Measurements from ENCODE around the gene CATSPERZ.

CATSPERZ gene

DNA sequence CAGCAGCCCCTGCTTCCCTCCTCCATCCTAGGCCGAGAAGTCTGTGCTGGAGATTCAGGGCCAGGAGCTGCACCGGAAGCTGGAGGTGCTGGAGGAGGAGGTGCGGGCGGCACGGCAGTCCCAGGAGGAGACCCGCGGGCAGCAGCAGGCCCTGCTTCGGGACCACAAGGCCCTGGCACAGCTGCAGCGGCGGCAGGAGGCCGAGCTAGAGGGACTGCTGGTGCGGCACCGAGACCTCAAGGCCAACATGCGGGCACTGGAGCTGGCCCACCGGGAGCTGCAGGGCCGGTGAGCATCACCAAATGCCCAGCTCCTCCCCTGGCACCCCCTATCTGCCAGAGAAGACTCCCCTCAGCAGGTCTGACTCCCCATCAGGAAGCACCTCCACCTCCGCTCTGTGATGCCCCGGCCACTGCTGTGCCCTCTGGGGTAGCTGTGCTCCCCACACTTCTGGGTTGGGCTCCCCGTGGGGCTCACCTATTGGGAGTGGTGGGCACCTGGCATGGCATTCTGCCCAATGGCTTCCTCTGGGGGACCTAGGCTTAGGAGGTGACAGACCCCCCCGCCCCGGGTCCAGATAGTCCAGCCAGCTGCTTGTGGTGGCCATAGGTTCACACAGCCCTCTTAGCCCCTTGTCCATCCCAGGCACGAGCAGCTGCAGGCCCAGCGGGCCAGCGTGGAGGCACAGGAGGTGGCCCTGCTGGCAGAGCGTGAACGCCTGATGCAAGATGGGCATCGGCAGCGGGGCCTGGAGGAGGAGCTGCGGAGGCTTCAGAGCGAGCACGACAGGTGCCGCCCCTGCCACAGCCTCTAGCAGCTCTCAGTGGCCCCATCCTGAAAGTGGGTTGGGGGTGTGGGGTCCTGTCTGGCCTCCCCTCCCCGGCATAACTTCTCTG is 52.2 kb downstream of the CATSPERZ start:
- H3K27me3 ChIP-seq (ENCODE audit: control insufficient read depth, insufficient read depth, low read length), result no peaks in the 10 kb centered on the region
- no peak overlapping the region for H3K27ac ChIP-seq (ENCODE audit: low read depth, low read length)
- H3K4me3 ChIP-seq (ENCODE audit: low read depth, low read length), result no peak overlapping the region
- no peak overlapping the region for H3K9ac ChIP-seq (ENCODE audit: low read length)
- no peaks in the 10 kb centered on the region for H3K36me3 ChIP-seq (ENCODE audit: control insufficient read depth, insufficient read depth, low read length)
- H3K4me1 ChIP-seq (ENCODE audit: control insufficient read depth, insufficient read depth, low read length), result peaks cover 20% of the 10 kb centered on the region
- H3K9me3 ChIP-seq (ENCODE audit: control insufficient read depth, insufficient read depth, low read depth, low read length), result no peaks in the 10 kb centered on the region

DNA sequence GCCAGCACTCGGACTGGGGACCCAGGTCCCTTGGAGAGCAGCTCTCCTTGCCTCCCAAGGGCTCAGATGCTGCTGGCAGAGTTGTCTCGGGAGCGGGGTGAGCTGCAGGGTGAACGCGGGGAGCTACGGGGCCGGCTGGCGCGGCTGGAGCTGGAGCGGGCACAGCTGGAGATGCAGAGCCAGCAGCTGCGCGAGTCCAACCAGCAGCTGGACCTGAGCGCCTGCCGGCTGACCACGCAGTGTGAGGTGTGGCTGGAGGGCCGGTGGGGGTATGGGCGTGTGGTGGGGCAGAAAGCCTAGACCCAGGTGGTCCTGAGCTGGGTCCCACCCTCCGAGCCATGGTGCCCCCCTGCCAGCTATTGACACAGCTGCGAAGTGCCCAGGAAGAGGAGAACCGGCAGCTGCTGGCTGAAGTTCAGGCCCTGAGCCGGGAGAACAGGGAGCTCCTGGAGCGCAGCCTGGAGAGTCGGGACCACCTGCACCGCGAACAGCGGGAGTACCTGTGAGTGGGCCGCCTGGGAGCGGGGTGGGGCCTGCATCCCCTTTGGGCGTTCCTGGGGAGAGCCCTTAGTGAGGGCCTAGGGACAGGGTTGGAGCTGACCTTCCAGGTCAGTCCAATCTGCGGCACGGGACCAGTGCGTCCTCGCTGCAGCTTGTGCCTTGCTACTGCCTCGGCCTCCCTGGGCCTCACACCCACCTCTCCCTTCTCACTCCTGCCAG is 53.0 kb downstream of the CATSPERZ start:
- Histone ChIP-seq H3K9ac (ENCODE audit: low read length) (no peak overlapping the region), H3K4me1 (ENCODE audit: control insufficient read depth, insufficient read depth, low read length) (peaks cover 28% of the 10 kb centered on the region), H3K27me3 (ENCODE audit: control insufficient read depth, insufficient read depth, low read length) (no peaks in the 10 kb centered on the region), H3K36me3 (ENCODE audit: control insufficient read depth, insufficient read depth, low read length) (no peaks in the 10 kb centered on the region), H3K9me3 (ENCODE audit: control insufficient read depth, insufficient read depth, low read depth, low read length) (no peaks in the 10 kb centered on the region), H3K4me3 (ENCODE audit: low read depth, low read length) (no peak overlapping the region), H3K27ac (ENCODE audit: low read depth, low read length) (no peak overlapping the region)

DNA sequence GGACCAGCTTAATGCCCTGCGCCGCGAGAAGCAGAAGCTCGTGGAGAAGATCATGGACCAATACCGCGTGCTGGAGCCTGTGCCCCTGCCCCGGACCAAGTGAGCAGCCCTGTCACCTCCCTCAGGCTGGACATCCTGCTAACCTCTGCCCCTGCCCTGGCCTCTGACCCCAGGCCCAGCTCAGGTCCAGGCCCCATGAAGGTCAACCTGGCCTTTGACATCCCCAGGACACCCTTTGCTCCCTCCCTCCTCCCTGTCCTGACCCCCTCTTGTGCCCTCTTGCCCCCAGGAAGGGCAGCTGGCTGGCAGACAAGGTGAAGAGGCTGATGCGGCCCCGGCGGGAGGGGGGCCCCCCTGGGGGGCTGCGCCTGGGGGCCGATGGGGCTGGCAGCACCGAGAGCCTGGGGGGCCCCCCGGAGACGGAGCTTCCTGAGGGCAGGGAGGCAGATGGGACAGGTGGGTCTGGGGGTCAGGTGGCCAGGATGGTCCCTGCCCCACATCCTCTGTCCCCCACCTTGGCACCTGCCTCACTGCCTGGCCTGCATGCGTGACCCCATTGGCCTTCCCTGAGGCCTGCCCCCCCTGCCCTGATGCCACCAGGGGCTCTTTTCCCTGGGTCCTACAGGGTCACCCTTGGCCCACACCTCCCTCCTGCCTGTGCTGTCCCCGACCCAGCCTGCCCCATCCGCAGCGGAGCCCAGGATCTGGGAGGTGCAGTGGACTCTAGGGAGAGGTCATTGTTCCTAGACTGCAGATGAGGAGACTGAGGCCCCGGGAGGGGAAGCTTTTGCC is 53.8 kb downstream of the CATSPERZ start:
- peaks cover 28% of the 10 kb centered on the region for H3K4me1 ChIP-seq (ENCODE audit: control insufficient read depth, insufficient read depth, low read length)

More for the DNA sequence above, 53.8 kb downstream of the CATSPERZ start:
- Histone ChIP-seq H3K36me3 (ENCODE audit: control insufficient read depth, insufficient read depth, low read length) (no peaks in the 10 kb centered on the region), H3K27ac (ENCODE audit: low read depth, low read length) (no peak overlapping the region), H3K27me3 (ENCODE audit: control insufficient read depth, insufficient read depth, low read length) (no peaks in the 10 kb centered on the region), H3K9ac (ENCODE audit: low read length) (no peak overlapping the region), H3K9me3 (ENCODE audit: control insufficient read depth, insufficient read depth, low read depth, low read length) (no peaks in the 10 kb centered on the region), H3K4me3 (ENCODE audit: low read depth, low read length) (no peak overlapping the region)

Data from HUES6 (cell line).